Activated T-helper 9 cell treated with anti-CD3 and anti-CD28 coated beads, Interleukin-2, amount 50 U/mL, for 16 hours (primary cell): ENCODE measurements around the gene VAV2.

Experiments used
- DNase-seq: peaks from one replicate; pipeline ENCODE4 v3.0.0-alpha.2; 2020; ENCODE audit warnings: low read depth

VAV2 gene

GRCh38 chr9:133991964-133992779 lies at the start of gene VAV2:
VAV2 (minus strand) TSS chr9:133992324; CDS start chr9:133992278, 46 bp downstream.
- peak; percentile 21 for DNase-seq

GRCh38 chr9:134041649-134041962 lies 49.5 kb upstream of the VAV2 start:
- no peak for DNase-seq

GRCh38 chr9:134040781-134041648 lies 48.9 kb upstream of the VAV2 start:
- no peak for DNase-seq

GRCh38 chr9:134040176-134040565 lies 48.0 kb upstream of the VAV2 start:
- no peak for DNase-seq

- DNase-seq = no peak
Observed at GRCh38 chr9:134039386-134040175, 47.5 kb upstream of the VAV2 start.

GRCh38 chr9:134037641-134038040 lies 45.5 kb upstream of the VAV2 start:
- no peak for DNase-seq

- no peak for DNase-seq
Observed at GRCh38 chr9:134036130-134036529, 44.0 kb upstream of the VAV2 start.

- no peak for DNase-seq
Observed at GRCh38 chr9:134035041-134036039, 43.2 kb upstream of the VAV2 start.

- no peak for DNase-seq
Observed at GRCh38 chr9:134034215-134035040, 42.3 kb upstream of the VAV2 start.

- DNase-seq = no peak
Observed at GRCh38 chr9:134033516-134034214, 41.5 kb upstream of the VAV2 start.

GRCh38 chr9:134032456-134033222 lies 40.5 kb upstream of the VAV2 start:
- no peak for DNase-seq

GRCh38 chr9:134031783-134032182 lies 39.7 kb upstream of the VAV2 start:
- no peak for DNase-seq

GRCh38 chr9:134030821-134031470 lies 38.8 kb upstream of the VAV2 start:
- DNase-seq = no peak

- no peak for DNase-seq
Observed at GRCh38 chr9:134029248-134030226, 37.4 kb upstream of the VAV2 start.

GRCh38 chr9:134028575-134029247 lies 36.6 kb upstream of the VAV2 start:
- no peak for DNase-seq

GRCh38 chr9:134028076-134028475 lies 36.0 kb upstream of the VAV2 start:
- DNase-seq = no peak

- no peak for DNase-seq
Observed at GRCh38 chr9:134027561-134027960, 35.4 kb upstream of the VAV2 start.
